H1 (cell line): ENCODE measurements around the gene COL8A2. TPM values are rescaled to one million over a fixed set of nuclear protein-coding genes. Genes with fewer than 3 reads are reported as not detected.

Experiments used
- CTCF ChIA-PET: fragments of 300-600 bp; sonication (Branson Sonifier 250); formaldehyde crosslinking; loops from one replicate; lab custom pipeline; 2021; ENCODE audit not compliant: partially characterized antibody; lab: Charles Lee
- POLR2A ChIA-PET: fragments of 300-600 bp; sonication (Branson Sonifier 250); formaldehyde crosslinking; loops from one replicate; lab custom pipeline; 2021; ENCODE audit warnings: inconsistent platforms; ENCODE audit not compliant: partially characterized antibody; lab: Charles Lee
- DNase-seq, 2 experiments: peaks; one replicate each; pipeline versions ENCODE4 v3.0.0 to v3.0.0-alpha.2; 2010 to 2022; ENCODE audit warnings: low spot score in 2 of 2, low read depth in 1 of 2, mixed read lengths in 1 of 2
- FAIRE-seq: peaks from 2 replicates; lab custom pipeline; 2011; peaks lifted over from hg19 to GRCh38; lab: Jason Lieb, UNC
- H2AFZ ChIP-seq: 2 replicates; pipeline ENCODE4 v1.8.1; 2012; ENCODE audit warnings: low read length, inconsistent platforms
- H2AK5ac ChIP-seq: 2 replicates; pipeline ENCODE4 v1.6.1; 2013; ENCODE audit warnings: low read depth, low read length
- H2BK120ac ChIP-seq: replicated peaks from 2 replicates; pipeline ENCODE3; 2013; ENCODE audit warnings: low read depth, low read length, inconsistent platforms
- H2BK12ac ChIP-seq: 2 replicates; pipeline ENCODE4 v1.6.1; 2013; ENCODE audit warnings: low read depth, low read length
- H2BK15ac ChIP-seq: 2 replicates; pipeline ENCODE4 v1.6.1; 2013; ENCODE audit warnings: low read length
- H2BK20ac ChIP-seq: 2 replicates; pipeline ENCODE4 v1.6.1; 2013; ENCODE audit warnings: low read length
- H2BK5ac ChIP-seq: 2 replicates; pipeline ENCODE4 v1.6.1; 2013; ENCODE audit warnings: low read depth, low read length
- H3K14ac ChIP-seq: 2 replicates; pipeline ENCODE4 v1.6.1; 2013; ENCODE audit warnings: inconsistent platforms; ENCODE audit not compliant: insufficient read length
- H3K18ac ChIP-seq: 2 replicates; pipeline ENCODE4 v1.6.1; 2013; ENCODE audit warnings: low read length; ENCODE audit errors: extremely low read depth
- H3K23ac ChIP-seq: 2 replicates; pipeline ENCODE4 v1.6.1; 2013; ENCODE audit warnings: inconsistent platforms; ENCODE audit not compliant: insufficient read length
- H3K23me2 ChIP-seq: 2 replicates; pipeline ENCODE4 v1.6.1; 2013; ENCODE audit warnings: low read depth, low read length
- H3K27ac ChIP-seq: 2 replicates; pipeline ENCODE4 v1.6.1; 2011; ENCODE audit warnings: low read depth, low read length, inconsistent platforms
- H3K27me3 ChIP-seq, 4 experiments: replicated peaks in 1 of 4; 1 replicate in 1 of 4; 2 replicates in 3 of 4; pipeline versions ENCODE4 v1.6.1 to v1.8.1; 2011 to 2013; ENCODE audit warnings: low read length in 3 of 4, mild to moderate bottlenecking in 3 of 4, inconsistent platforms in 2 of 4, mixed read lengths in 2 of 4, moderate library complexity in 1 of 4; ENCODE audit not compliant: control insufficient read depth in 3 of 4, insufficient read depth in 3 of 4; ENCODE audit errors: extremely low read depth in 1 of 4
- H3K36me3 ChIP-seq, 4 experiments: 2 replicates each; pipeline versions ENCODE4 v1.6.1 to v1.8.1; 2011 to 2013; ENCODE audit warnings: mild to moderate bottlenecking in 4 of 4, low read length in 3 of 4, moderate library complexity in 2 of 4, control low read depth in 1 of 4, inconsistent platforms in 1 of 4; ENCODE audit not compliant: insufficient read depth in 4 of 4, control insufficient read depth in 2 of 4
- H3K4ac ChIP-seq: replicated peaks from 2 replicates; pipeline ENCODE3; 2013; ENCODE audit warnings: low read length, low read depth, mixed read lengths, inconsistent platforms; ENCODE audit not compliant: insufficient read length
- H3K4me1 ChIP-seq, 4 experiments: replicated peaks in 1 of 4; 1 replicate in 1 of 4; 2 replicates in 3 of 4; pipeline versions ENCODE4 v1.6.1 to v1.8.1; 2011 to 2013; ENCODE audit warnings: low read length in 3 of 4, inconsistent platforms in 2 of 4, mixed read lengths in 1 of 4; ENCODE audit not compliant: insufficient read depth in 4 of 4, control insufficient read depth in 3 of 4
- H3K4me2 ChIP-seq, 2 experiments: 2 replicates each; pipeline versions ENCODE4 v1.6.1 to v1.8.1; 2011 to 2013; ENCODE audit warnings: low read depth in 2 of 2, low read length in 2 of 2, control low read depth in 1 of 2, inconsistent platforms in 1 of 2, mild to moderate bottlenecking in 1 of 2; ENCODE audit not compliant: insufficient read depth in 1 of 2
- H3K4me3 ChIP-seq, 4 experiments: fragments of 200-600, 300-600 bp in 1 of 4; sonication (generic), shearing (Covaris generic), sonication (Bioruptor Twin) in 1 of 4; 2 replicates each; pipeline versions ENCODE4 v1.5.1 to v1.8.1; 2011 to 2016; ENCODE audit warnings: low read length in 4 of 4, low read depth in 3 of 4, control low read depth in 2 of 4, inconsistent platforms in 2 of 4, mild to moderate bottlenecking in 2 of 4, mixed read lengths in 1 of 4, moderate library complexity in 1 of 4; ENCODE audit not compliant: insufficient read depth in 2 of 4; ENCODE audit errors: extremely low read depth in 1 of 4
- H3K56ac ChIP-seq: replicated peaks from 2 replicates; pipeline ENCODE3; 2013; ENCODE audit warnings: low read depth, mild to moderate bottlenecking, mixed read lengths, low read length, inconsistent platforms; ENCODE audit not compliant: insufficient read length
- H3K79me1 ChIP-seq: 2 replicates; pipeline ENCODE4 v1.6.1; 2013; ENCODE audit warnings: low read depth, low read length, control low read depth
- H3K79me2 ChIP-seq, 2 experiments: 2 replicates each; pipeline versions ENCODE4 v1.6.1 to v1.8.1; 2012 to 2013; ENCODE audit warnings: low read length in 2 of 2, mild to moderate bottlenecking in 2 of 2, inconsistent platforms in 1 of 2; ENCODE audit not compliant: insufficient read depth in 2 of 2, control insufficient read depth in 1 of 2
- H3K9ac ChIP-seq, 4 experiments: replicated peaks in 1 of 4; 1 replicate in 1 of 4; 2 replicates in 3 of 4; pipeline versions ENCODE4 v1.6.1 to v1.8.1; 2011 to 2013; ENCODE audit warnings: low read depth in 3 of 4, low read length in 3 of 4, control low read depth in 2 of 4, mild to moderate bottlenecking in 2 of 4, moderate library complexity in 2 of 4, inconsistent platforms in 1 of 4; ENCODE audit errors: extremely low read depth in 1 of 4
- H3K9me3 ChIP-seq, 2 experiments: 2 replicates each; pipeline versions ENCODE4 v1.6.1 to v1.8.1; 2012 to 2013; ENCODE audit warnings: mild to moderate bottlenecking in 2 of 2, moderate library complexity in 2 of 2, control low read depth in 1 of 2, inconsistent platforms in 1 of 2, low read depth in 1 of 2, low read length in 1 of 2, mixed read lengths in 1 of 2; ENCODE audit not compliant: insufficient read depth in 2 of 2
- H4K20me1 ChIP-seq, 2 experiments: replicated peaks in 1 of 2; 2 replicates each; pipeline versions ENCODE3 to v1.8.1; 2011 to 2013; ENCODE audit warnings: inconsistent platforms in 2 of 2, low read length in 2 of 2, mild to moderate bottlenecking in 1 of 2; ENCODE audit not compliant: insufficient read depth in 2 of 2, control insufficient read depth in 1 of 2
- H4K5ac ChIP-seq: 2 replicates; pipeline ENCODE4 v1.6.1; 2013; ENCODE audit warnings: low read length, low read depth, mixed read lengths, inconsistent platforms; ENCODE audit not compliant: insufficient read length
- H4K8ac ChIP-seq: 2 replicates; pipeline ENCODE4 v1.8.0; 2013; ENCODE audit warnings: mild to moderate bottlenecking, moderate library complexity, low read length, inconsistent platforms; ENCODE audit not compliant: insufficient read depth; ENCODE audit errors: extremely low read depth
- H4K91ac ChIP-seq: replicated peaks from 2 replicates; pipeline ENCODE3; 2013; ENCODE audit warnings: low read length, mixed read lengths, inconsistent platforms; ENCODE audit not compliant: insufficient read length
- CREB1 ChIP-seq: IDR thresholded peaks from 2 replicates; pipeline ENCODE4 v1.6.1; 2012; ENCODE audit warnings: inconsistent platforms
- EGR1 ChIP-seq: IDR thresholded peaks from 2 replicates; pipeline ENCODE4 v1.6.1; 2011; ENCODE audit warnings: low read depth, low read length, borderline replicate concordance
- RXRA ChIP-seq: IDR thresholded peaks from 2 replicates; pipeline ENCODE4 v1.6.1; 2011; ENCODE audit warnings: low read depth, mild to moderate bottlenecking, low read length, moderate library complexity; ENCODE audit not compliant: insufficient read depth
- SP2 ChIP-seq: IDR thresholded peaks from 2 replicates; pipeline ENCODE4 v1.6.1; 2012; ENCODE audit warnings: mild to moderate bottlenecking, low read length, inconsistent platforms
- SRF ChIP-seq: IDR thresholded peaks from 2 replicates; pipeline ENCODE4 v1.6.1; 2011; ENCODE audit warnings: mild to moderate bottlenecking, low read depth, low read length, moderate library complexity
- WGBS, 2 experiments: shearing (Covaris generic) in 1 of 2; methylation state at CpG; one replicate each; pipeline versions ENCODE4 v1.1.6 to v1.1.7; 2013 to 2015; ENCODE audit warnings: low lambda C conversion rate in 2 of 2, mixed read lengths in 2 of 2, inconsistent platforms in 1 of 2, low coverage in 1 of 2, missing lambda C conversion rate in 1 of 2; ENCODE audit not compliant: insufficient replicate concordance in 2 of 2, insufficient coverage in 1 of 2, insufficient read length in 1 of 2; ENCODE audit errors: extremely low coverage in 1 of 2, missing lambda C conversion rate in 1 of 2; 5-methylcytosine and 5-hydroxymethylcytosine counted together
- polyA plus RNA-seq, 7 experiments: library from polyadenylated mRNA; depleted of rRNA in 3 of 7; stranded (reverse) in 5 of 7; unstranded in 2 of 7; fragments of >200 nt in 5 of 7; fragments of 200-250 nt in 2 of 7; gene quantifications; 1 replicate in 5 of 7; 2 replicates in 1 of 7; 4 replicates in 1 of 7; pipeline versions ENCODE4 v1.2.1 to v1.2.3, GENCODE V29; 2011 to 2013; ENCODE audit warnings: missing spikeins in 2 of 7, mixed read lengths in 2 of 7
- total RNA-seq: library from RNA; stranded (reverse); fragmentation: NEBNext Ultra II Directional; extraction: Animal tissue kit (Norgen Biotek cat#: 25700); gene quantifications from 2 replicates; pipeline ENCODE4 v1.2.1, GENCODE V29; 2021

COL8A2 gene
- total and polyA plus RNA-seq, 2 of the 8 experiments (the other 6 are each of a cell fraction or from before 2014, with no cell fraction given), result 2.1 to 2.8 TPM

DNA sequence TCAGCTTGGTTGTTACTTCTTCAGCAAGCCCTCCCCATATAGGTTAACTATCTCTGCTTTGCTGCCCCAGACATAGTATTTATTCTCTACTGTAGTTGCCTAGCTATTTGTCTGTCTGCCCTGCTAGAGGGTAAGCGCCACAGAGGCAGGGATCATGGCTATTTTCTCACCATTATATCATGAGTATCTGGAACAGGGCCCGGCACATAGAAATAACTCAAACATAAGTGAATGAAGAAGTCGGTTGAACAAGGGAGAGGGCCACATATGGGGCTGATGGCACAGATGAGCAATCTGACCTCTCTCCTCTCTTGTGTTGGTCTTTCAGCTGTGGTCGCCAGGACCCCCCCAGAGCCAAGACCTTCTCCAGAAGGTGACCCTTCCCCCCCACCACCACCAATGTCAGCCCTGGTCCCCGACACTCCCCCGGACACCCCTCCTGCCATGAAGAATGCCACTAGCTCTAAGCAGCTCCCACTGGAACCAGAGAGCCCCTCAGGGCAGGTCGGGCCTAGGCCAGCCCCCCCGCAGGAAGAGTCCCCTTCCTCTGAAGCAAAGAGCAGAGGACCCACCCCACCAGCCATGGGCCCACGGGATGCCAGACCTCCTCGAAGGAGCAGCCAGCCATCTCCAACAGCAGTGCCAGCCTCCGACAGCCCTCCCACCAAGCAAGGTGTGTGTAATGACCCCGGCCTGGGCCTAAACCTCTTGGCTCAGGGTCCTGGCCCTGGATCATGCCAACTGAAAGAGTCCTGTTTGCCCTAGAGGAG lies 45.8 kb upstream of the COL8A2 start:
- Histone ChIP-seq H3K56ac (no peak overlapping the region), H2BK120ac (no peak overlapping the region), H3K4ac (no peak overlapping the region), H3K4me2 (no peak overlapping the region), H2BK20ac (no peak overlapping the region), H3K23ac (no peak overlapping the region), H4K5ac (no peak overlapping the region), H3K23me2 (no peaks in the 10 kb centered on the region; the same call in 1 of the 2 replicates), H2BK5ac (no peak overlapping the region), H3K79me2 (no peaks in the 10 kb centered on the region), H4K8ac (no peak overlapping the region), H2AFZ (no peak overlapping the region), H4K91ac (no peak overlapping the region), H3K79me1 (0 out of 2 replicates have a peak, but pooled peaks cover 4% of the 10 kb centered on the region), H3K4me3 (no peak overlapping the region), H3K27ac (no peak overlapping the region), H3K9me3 (no peaks in the 10 kb centered on the region), H3K36me3 (peaks cover 11 to 26% (median 18%) of the 10 kb centered on the region in 4 experiments; a peak in 6 of 8 replicates), H2AK5ac (no peak overlapping the region), H4K20me1 (peaks cover 14 to 37% of the 10 kb centered on the region in 2 experiments), H2BK12ac (no peak overlapping the region), H3K9ac (no peak overlapping the region), H3K27me3 (no peaks in the 10 kb centered on the region), H3K14ac (no peak overlapping the region), H3K18ac (no peak overlapping the region), H2BK15ac (no peak overlapping the region), H3K4me1 (peaks cover 0 to 11% (median 10%) of the 10 kb centered on the region in 4 experiments; a peak in 6 of 7 replicates)
- POLR2A ChIA-PET, result interaction anchor here (1.2 to 1.8 kb wide), 4 partner anchors 10 to 216 kb away, joined by 3 to 9 read pairs (median 4); no protein-coding TSS in a partner anchor
- WGBS, 2 experiments, result 95% methylated on average over 12 of the region's 12 CpGs; no CpG with 5 or more reads in 1 of the 2 experiments
- no peak for TF ChIP-seq EGR1
- no peak for TF ChIP-seq SP2
- no peak for TF ChIP-seq SRF
- TF ChIP-seq RXRA, result no peak
- TF ChIP-seq CREB1, result no peak
- FAIRE-seq, result no peak
- CTCF ChIA-PET, result interaction anchor here (1.2 to 17.6 kb wide), 6 partner anchors 7 to 115 kb away, joined by 3 to 233 read pairs (median 44); partner anchors contain the start of genes MAP7D1, THRAP3 and TRAPPC3
- DNase-seq, result no peak
